ENCODE results near the gene ARNT2. TPM values are rescaled to one million over a fixed set of nuclear protein-coding genes. Genes with fewer than 3 reads are reported as not detected.

The ARNT2 gene
- polyA plus RNA-seq, 1 donor: 6.2 TPM

GRCh38 chr15:80599359-80599758 lies 195.2 kb downstream of the ARNT2 start:
- DNase-seq: no peak

GRCh38 chr15:80600626-80601025 lies 196.4 kb downstream of the ARNT2 start:
- no peak for DNase-seq

DNA sequence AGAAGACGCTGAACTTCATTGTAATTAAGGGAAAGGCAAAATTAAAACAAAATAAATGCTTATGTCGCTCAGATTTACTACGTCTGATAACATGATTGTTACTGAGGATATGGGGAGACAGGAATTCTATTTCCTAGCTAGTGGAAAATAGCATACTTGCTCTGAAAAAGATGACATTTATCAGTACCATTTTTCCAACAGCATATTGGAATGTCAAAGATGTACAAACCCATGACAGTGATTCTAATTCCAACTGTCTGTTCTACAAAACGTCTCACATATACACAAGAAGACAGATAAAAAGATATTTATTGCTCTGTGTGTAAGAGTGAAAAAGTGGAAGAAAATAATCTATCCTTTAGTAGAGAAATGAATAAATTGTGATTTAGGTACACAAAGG lies 197.1 kb downstream of the ARNT2 start:
- no peak for DNase-seq

GRCh38 chr15:80604583-80605575 lies 200.7 kb downstream of the ARNT2 start:
- DNase-seq: no peak

DNA sequence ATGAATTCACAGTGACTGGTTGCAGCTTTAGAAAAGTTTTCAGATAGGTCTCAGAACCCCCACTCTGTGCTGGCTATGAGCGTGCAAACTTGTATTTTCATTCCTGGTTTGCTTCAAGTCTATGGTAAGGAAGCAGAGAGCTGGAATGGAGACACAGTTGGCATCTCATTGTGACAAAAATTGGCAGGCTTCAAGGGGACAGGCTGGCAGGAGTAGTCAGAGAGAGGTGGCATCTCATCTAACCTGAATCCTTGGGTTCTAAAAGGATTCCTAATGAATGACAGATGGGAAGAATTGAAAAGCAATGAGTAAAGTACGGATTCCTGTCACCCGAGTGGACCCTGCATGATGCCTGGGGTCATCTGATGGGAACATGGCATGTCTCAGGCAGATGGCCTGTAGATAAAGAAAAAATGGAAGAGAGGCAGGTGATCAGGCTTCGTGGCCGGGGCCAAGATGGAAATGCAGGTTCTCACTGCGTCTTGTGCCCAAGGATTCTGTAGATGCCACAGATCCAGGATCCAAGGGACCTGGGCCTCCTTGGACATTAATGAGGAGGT lies 201.5 kb downstream of the ARNT2 start:
- DNase-seq: no peak

GRCh38 chr15:80606511-80607071 lies 202.4 kb downstream of the ARNT2 start:
- no peak for DNase-seq

DNA sequence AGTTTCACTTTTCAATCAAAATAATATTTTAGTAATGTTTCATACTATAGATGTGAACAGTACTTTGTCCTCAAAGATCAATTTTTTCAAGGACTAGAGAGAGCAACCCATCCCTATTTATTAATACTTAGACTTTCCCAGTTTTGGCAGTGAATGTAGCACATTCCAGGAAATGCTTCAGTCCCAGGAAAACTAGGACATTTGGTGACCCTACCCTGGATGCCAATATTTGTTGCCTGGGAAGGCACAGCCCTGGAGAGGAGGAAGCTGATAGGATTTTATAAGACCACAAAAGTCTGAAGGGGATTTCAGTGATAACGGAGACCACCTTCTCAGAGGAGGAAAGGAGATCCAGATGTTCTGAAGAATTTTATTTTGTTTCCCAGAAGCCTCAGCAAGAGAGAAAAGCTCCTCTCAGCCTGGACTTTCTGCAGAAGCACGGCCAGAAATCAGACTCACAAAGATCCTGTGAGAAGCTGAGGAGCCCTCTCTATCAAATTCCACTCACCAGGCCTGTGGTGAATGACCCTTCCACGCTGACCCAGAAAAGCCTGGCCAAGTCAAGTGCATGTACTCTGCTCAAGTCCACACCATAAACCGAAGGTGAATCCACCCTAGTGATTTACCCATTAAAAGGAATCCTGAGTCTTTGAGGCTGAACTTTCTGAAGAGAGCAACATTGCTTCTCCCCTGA lies 203.3 kb downstream of the ARNT2 start:
- peak; percentile 19 for DNase-seq

- DNase-seq: no peak
Observed at GRCh38 chr15:80608688-80609087, 204.5 kb downstream of the ARNT2 start.

GRCh38 chr15:80609091-80609490 lies 204.9 kb downstream of the ARNT2 start:
- DNase-seq: no peak

DNA sequence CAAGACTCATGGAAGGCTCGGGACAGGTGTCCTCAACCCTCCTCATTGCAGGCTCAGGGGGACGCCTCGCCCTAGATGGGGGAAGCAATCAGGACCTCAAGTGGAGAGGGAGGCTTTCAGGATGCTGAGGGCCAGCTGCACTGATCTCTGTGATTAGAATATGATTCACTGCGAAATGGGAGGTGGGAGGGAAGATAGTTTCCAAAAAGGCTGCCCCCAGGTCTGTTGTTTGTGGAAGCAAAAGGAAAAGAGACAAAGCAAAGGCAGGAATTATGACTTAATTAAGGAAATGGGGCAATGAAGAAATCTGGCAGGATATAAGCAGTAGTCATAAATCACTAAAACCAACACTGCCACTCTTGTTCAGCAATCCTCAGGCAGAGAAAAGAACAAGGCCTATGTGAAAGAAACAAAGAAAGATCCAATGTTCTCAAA lies 205.3 kb downstream of the ARNT2 start:
- DNase-seq: no peak

DNA sequence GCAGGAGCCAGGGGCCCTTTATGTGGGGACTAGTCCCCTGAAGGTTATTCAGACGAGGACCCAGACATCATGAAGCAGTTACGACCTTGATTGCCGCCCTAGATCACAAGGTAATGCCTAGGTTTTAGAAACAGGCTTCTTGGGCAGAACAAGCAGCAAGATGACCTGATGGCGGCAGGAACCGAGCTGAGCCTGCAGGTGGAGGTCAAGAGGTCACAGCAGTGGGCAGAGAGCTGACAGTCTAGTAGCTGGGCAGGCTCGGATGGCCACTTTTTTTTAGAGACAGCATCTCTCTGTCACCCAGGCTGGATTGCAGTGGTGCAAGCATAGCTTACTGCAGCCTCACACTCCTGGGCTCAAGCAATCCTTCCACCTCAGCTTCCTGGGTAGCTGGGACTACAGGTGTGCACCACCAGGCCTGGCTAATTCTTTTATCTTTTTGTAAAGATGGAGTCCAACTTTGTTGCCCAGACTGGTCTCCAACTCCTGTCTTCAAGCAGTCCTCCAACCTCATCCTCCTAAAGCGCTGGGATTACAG lies 207.4 kb downstream of the ARNT2 start:
- no peak for DNase-seq

DNA sequence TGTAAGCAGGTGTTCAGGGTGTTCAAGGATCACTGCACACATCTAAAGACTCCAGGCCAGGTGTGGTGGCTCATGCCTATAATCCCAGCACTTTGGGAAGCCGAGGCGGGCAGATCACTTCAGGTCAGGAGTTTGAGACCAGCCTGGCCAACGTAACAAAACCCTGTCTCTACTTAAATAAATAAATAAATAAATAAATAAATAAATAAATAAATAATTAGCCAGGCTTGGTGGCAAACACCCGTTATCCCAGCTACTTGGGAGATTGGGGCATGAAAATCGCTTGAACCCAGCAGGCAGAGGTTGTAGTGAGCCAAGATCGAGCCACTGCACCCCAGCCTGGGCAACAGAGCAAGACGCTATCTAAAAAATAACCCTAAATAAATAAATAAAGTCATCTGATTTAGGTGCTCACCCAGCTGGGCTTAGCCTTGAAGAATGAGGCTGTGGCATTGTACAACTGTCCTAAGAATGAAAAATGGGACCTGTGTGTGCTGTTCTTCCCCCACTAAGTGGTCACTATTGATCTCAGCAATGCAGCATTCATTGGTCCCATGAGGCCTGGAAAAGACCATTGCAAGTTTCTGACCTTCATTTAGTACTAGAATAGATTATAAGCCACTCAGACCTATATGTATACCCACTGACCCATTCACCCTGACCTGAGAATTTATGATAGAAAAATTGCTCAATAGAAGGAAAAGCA lies 208.1 kb downstream of the ARNT2 start:
- no peak for DNase-seq

- DNase-seq: no peak
Observed at GRCh38 chr15:80613762-80614365, 209.7 kb downstream of the ARNT2 start.

GRCh38 chr15:80614711-80615360 lies 210.7 kb downstream of the ARNT2 start:
- no peak for DNase-seq

- DNase-seq: no peak
Observed at GRCh38 chr15:80615361-80615736, 211.2 kb downstream of the ARNT2 start.

- DNase-seq: no peak
Observed at GRCh38 chr15:80615783-80616391, 211.7 kb downstream of the ARNT2 start.

- DNase-seq: no peak
Observed at GRCh38 chr15:80618685-80619400, 214.7 kb downstream of the ARNT2 start.

GRCh38 chr15:80619680-80620079 lies 215.5 kb downstream of the ARNT2 start:
- no peak for DNase-seq

DNA sequence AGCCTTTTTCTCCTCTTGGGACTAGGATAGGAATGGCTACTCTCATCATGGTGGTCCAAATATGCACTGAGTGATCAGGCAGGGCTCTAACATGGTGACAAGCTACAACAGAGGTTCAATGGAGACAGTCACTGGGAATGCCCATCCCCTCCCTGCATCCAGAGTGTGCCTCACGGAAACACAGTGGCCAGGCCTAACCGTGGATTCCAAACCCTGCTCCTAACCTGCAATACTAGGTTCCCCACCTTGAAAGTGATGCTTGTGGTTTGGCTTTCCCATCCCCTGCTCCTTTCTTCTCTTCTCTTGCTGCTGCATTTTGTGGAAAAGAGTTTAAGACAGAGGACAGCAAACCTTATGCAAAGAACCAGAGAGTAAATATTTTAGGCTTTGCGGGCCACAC lies 216.0 kb downstream of the ARNT2 start:
- no peak for DNase-seq

GRCh38 chr15:80620931-80621330 lies 216.7 kb downstream of the ARNT2 start:
- DNase-seq: no peak
